ENCODE results near the gene EMC8.

GRCh38 chr16:85833219-85833920 is 34.0 kb upstream of the EMC8 start:
- TF ChIP-seq, protein P1, sequence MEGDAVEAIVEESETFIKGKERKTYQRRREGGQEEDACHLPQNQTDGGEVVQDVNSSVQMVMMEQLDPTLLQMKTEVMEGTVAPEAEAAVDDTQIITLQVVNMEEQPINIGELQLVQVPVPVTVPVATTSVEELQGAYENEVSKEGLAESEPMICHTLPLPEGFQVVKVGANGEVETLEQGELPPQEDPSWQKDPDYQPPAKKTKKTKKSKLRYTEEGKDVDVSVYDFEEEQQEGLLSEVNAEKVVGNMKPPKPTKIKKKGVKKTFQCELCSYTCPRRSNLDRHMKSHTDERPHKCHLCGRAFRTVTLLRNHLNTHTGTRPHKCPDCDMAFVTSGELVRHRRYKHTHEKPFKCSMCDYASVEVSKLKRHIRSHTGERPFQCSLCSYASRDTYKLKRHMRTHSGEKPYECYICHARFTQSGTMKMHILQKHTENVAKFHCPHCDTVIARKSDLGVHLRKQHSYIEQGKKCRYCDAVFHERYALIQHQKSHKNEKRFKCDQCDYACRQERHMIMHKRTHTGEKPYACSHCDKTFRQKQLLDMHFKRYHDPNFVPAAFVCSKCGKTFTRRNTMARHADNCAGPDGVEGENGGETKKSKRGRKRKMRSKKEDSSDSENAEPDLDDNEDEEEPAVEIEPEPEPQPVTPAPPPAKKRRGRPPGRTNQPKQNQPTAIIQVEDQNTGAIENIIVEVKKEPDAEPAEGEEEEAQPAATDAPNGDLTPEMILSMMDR (IDR thresholded peaks at IDR 0.05), result no peak
- TF ChIP-seq POLR2A (IDR thresholded peaks at IDR 0.05), result no peak

Data from right lobe of liver (tissue), 4 donors.